GM19025 (cell line): Measurements from ENCODE around the gene COX4I1.

Experiments
- ATAC-seq: cut with Tn5 transposase; IDR thresholded peaks from one replicate; pipeline ENCODE4 v1.9.1; 2021; ENCODE audit warnings: mild to moderate bottlenecking, low read depth, moderate library complexity; ENCODE audit not compliant: unreplicated experiment

The COX4I1 gene

DNA sequence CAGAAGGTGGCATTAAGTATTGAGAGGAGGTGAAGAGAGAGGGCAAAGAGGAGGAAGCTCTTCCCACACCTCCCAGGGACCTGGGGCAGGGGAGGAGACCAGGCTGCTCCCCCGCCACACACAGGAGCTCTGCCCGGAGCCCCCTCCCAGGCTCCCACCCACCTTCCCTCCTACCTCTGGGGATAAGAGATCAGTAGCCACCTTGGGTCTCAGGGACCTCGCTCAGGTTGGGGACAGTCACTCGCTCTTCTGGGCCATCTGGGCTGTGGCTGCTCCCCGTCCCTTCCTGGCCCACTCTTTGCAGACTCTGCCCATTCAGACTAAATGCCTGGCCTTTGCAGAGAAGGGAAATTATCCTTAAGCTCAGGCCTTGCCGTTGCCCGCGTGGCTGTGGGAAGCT is 33.7 kb upstream of the COX4I1 start:
- no peak for ATAC-seq

DNA sequence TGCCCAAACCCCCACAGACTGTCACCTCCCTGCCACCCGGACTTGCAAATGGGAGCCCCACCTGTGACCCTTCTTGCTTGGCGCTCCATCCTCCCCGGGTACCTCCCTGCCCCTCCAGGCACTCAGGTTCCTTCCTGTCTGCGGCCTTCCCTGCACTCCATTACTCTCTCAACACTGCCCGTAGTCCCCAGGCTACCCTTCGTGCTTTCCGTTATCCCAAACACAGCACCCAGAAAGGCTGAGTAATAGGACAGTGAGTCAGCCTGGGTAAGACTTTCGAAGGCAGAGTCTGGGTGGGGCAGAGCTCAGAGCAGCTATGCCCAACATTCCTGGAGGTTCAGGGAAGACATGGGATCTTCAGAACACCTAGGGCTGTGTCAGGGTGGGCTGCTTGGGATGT is 32.0 kb upstream of the COX4I1 start:
- no peak for ATAC-seq

DNA sequence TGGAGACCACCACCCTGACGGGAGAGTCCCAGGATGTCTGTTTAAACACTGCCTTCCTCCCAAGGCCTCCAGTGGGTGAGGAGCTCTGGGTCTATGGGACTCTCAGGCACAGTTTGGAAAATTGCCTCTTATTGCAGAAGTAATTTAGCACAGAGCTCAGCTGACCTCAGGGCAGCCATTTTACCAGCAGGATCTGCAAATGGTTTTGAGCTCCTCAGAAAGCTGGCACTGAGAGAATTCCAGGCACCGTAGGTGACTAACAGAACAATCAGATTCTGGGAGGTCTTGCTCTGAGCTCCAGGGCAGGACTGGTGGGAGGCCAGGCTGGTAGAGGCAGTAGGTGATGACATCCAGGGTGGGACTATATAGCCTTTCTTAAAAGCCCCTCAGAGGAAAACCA is 31.3 kb upstream of the COX4I1 start:
- ATAC-seq, result no peak

DNA sequence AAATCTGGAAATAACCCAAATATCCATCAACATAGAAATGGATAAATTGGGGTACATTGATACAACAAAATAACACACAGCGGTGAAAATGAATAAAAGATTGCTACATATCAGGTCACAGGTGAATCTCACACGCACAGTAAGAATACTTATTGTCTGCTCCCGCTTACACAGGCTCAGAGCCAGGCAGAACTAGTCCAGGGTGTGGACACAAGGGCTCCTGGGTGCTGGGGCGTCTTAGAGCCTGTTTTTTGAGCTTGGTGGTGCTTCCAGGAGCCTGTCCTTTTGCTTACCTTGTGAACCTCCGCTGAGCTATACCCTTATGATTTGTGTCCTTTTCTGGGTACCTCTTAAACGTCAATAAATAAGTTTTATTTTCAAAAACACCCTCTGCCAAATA is 28.8 kb upstream of the COX4I1 start:
- no peak for ATAC-seq

DNA sequence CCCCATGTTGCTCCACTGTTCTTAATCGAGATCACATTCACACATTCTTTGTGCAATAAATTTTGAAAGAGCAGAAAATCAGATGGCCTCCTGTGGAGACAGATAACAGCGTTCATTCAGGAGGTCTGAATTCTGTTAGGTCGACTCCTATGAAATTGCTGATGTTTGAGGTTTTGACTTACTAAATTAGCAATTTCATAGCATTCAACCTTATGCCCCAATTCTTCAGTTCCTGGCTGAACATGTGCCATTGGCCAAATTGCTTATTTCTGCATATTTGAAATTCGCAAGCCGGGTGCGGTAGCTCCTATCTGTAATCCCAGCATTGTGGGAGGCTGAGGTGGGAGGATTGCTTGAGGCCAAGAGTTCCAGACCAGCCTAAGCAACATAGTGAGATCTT is 26.5 kb upstream of the COX4I1 start:
- ATAC-seq, result no peak

DNA sequence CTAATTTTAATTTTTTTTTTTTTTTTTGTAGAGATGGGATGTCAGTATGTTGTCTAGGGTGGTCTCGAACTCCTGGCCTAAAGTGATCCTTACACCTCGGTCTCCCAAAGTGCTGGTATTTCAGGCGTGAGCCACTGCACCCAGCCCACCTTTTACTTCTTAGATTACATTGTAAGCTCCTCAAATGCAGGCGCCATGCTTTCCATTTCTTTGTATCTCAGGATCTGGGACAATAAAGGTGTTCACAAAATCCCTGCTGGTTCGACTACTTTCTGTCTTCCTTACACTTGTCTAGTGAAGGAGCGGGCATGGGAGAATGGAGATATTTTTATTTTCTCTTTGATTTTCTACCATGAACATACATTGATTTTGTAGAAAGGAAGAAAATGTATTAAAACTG is 25.4 kb upstream of the COX4I1 start:
- no peak for ATAC-seq

DNA sequence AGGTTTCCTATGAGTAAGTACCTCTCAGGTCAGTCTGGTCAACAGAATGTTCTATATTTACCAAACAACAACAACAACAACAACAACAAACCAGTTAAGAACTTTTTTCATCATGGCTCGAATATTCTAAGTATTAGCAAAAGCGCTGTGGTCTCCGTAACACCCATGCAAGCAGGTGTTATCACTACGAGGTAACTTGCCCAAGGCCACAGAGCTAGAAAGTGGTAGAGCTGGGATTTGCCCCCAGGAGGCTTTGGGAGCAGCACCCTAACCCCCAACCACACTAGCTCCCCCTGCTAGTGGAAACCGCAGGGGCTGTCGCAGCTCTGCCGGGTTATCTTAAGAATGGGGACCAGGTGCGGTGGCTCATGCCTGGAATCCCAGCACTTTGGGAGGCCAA is 24.7 kb upstream of the COX4I1 start:
- no peak for ATAC-seq

DNA sequence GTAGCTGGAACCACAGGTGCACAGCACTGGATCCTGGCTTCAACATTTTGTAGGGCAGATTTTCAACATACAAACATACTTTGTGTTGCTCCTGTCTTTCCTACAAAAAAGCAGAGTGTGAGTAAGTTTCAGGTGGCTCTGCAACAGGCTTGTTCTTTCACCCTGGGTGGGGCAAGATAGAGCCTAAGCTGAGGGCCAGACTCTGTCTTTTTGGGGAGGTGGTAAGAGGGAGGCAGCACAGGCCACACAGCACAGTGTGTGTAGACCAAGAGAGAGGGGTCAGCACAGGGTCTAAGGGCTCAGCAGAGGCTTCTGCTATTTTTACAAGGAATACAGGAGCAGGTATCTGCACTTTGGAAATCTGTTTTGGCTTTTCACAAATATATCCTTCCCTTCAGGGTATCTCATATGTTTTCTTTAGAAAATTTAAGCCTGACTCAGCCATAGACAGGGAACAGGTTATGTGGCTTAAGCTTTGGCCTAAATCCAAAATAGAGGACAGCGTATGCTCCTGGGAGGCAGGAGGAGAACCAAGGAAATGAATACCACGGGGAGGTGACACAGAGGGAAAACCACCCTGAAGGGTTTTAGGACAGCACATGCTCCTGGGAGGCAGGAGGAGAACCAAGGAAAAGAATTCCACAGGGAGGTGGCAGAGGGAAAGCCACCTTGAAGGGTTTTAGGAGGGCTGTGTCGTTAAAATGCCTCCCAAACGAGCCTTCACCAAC is 21.7 kb upstream of the COX4I1 start:
- no peak for ATAC-seq

DNA sequence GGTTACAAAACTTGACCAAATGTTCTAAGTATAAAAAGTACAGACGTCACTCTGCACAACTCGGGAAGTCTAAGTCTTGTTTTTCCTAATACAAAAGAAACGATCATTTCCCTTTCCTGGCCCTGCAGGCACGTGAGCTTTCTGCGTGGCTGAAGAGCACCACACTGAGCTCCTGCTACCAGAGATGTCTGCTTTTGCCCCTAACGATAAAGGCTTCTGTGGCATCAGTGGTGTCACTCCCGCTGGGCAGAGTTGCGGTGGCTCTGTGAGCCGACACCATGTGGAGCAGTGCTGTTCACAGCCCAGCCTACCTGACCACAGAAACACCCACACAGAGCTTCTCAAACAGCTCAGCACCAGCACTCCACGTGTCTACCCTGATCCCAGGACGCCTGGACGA is 20.6 kb upstream of the COX4I1 start:
- no peak for ATAC-seq

DNA sequence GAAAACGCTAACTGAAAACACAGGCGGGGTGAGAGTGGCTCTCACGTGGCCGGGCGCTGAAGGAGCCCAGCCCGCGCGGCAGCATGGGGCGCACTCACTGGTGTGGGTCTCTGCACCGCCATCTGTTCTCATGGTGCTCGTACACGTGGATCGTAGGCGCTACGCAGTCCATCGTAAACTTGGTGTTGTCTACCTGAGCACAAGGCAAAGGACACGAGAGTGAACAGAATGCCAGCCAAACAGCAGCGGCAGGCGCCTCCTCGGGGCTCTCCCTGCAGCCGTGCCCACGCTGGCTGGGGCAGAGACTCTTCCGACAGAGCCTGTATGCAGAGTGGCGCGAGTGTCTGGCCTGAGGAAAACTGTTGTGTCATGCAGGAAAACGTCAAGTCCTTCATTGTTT is 19.2 kb upstream of the COX4I1 start:
- no peak for ATAC-seq

DNA sequence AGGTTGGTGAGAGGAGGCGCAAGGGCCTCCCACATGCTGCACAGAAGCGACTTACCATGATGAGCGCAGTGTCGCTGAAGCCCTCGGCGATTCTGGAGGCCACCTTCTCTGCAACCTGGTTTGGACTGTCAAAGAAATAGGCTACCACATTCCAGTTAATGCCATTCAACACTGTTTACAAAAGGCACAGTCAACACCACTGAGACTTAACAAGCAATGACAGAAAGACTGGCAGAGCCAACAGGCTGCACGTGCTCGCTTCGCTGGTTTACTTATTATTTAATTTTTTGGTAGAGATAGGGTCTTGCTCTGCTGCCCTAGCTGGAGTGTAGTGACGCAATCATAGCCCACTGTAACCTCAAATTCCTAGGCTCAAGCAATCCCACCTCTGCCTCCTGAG is 18.3 kb upstream of the COX4I1 start:
- no peak for ATAC-seq

DNA sequence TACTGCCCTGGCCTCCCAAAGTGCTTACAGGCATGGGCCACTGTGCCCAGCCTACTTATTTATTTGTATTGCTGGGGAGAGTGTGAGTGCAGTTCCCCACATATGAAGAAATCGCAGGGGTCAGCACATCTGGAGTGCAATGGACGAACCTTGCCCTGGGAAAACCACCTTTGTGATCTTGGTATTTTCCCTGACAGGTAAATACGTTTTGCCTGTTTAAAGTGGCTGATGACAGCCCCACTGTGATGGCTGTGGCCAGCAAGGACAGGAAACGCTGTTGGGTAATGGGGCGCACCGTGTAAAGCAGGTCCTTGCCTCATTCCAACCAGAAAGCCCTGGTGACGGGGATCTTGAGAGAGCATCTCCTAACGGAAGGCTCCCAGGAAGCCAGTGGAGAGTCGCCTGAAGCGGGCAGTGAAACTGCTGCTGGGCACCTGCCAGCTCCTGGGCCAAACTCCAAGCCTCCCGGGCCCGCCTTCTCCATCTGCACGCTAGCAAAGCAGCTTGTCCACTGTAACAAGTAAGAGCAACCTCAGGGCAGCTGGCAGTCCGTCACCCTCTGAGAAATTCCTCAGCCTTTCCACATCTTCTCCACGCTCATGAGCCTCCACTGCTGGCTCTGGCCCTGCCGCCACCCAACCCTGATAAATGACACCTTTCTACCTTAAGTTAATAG is 17.7 kb upstream of the COX4I1 start:
- no peak for ATAC-seq

DNA sequence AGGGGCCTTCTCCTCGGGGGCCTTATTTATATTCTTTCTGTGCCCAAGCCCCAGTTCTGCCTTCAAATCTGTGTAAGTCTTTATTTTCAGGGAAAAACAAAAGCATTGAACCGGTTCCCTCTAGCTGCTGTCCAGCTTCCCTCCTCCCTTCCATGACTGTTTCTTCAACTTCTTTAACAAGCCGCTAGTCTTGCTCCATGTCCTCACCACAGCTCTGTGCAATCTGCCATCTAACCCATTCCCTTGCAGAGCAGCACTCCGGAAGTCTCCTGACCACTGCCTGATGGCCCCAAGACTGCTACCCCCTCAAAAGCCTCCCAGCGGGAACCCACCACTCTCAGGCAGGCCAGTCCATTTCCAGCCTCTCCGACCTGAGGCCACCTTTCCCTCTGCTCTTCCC is 17.0 kb upstream of the COX4I1 start:
- ATAC-seq, result no peak

DNA sequence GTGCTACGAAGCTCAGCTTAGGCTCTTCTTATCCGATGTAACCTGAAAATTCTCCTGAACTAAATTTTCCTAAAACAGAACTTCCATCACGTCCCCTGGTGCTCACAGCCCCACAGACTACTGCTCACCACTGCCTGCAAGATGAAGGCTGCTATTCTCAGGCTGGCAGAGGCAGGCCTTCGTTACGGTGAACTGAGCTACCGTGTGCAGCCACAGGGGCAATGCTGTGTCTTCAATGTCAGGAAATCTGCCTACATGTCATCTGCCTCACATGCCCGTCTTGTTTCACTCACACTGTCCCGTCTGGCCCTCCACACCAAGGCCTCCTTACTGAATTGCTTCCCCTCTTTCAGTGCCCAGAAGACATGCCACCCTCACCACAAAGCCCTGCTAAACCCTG is 16.1 kb upstream of the COX4I1 start:
- ATAC-seq, result no peak

DNA sequence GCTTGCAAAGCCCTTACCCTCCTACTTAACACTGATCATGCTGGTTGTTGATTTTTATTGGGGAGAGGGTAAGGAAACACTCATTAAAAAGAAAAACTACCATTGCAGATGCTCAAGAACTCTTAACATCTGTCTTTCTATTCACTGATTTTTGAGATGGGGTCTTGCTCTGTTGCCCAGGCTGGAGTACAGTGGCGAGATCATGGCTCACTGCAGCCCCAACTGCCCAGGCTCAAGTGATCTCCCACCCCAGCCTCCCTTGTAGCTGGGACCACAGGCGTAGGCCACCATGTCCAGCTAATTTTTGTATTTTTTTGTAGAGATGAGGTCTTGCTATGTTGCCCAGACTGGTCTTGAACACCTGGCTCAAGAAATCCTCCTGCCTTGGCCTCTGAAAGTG is 14.7 kb upstream of the COX4I1 start:
- no peak for ATAC-seq

DNA sequence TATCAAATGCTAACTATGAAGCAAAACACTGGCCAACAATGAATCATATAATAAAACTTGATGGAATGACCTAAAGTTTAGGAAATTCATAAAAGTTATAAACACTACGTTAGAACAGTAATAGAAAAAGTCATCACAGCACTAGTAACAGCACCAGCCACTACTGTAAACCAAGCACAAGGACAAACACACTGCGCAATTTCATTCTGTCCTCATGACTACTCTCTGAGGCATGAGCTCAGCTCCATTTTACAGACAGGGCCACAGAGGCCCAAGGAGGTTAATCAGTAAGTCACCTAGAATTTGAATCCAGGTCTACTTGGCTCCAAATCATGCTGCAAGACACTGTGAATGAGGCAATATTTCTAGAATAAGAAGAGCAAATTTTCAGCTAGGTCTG is 13.6 kb upstream of the COX4I1 start:
- ATAC-seq, result no peak

DNA sequence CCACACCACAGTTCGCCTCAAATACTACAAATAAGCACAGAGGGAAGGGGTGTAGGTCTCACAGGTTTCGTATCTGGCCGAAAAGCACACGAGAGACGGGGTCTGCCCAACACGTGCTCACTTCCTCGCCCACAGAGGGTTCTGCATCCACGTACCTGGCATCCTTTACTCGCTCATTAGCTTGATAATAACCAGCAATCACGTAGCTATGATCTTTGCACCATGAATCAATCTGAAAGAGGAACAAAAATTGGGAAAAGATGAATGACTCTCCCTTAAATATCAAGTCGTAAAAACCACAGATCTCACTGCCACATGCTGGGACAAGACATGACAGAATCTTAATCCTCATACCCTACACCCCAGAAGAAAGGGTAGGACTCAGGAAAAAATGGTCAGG is 10.7 kb upstream of the COX4I1 start:
- ATAC-seq, result no peak

DNA sequence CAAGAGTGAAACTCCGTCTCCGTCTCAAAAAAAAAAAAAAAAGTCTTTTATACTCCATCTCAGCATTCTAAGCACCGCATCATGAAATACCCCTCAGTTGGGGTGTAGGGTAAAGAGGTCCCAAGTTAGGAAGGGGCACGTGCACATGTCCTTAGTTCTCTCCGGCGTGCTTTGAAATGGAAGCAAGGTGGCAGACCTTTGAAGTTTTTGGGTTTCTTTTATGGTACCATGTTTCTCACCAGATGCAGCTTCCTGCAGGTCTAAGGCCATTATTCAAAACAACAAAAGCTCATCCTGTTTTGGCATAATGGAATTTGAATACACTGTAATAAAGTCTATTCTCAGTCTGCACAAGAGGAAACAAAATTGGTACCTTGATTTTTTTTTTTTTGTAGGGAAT is 9.7 kb upstream of the COX4I1 start:
- no peak for ATAC-seq

DNA sequence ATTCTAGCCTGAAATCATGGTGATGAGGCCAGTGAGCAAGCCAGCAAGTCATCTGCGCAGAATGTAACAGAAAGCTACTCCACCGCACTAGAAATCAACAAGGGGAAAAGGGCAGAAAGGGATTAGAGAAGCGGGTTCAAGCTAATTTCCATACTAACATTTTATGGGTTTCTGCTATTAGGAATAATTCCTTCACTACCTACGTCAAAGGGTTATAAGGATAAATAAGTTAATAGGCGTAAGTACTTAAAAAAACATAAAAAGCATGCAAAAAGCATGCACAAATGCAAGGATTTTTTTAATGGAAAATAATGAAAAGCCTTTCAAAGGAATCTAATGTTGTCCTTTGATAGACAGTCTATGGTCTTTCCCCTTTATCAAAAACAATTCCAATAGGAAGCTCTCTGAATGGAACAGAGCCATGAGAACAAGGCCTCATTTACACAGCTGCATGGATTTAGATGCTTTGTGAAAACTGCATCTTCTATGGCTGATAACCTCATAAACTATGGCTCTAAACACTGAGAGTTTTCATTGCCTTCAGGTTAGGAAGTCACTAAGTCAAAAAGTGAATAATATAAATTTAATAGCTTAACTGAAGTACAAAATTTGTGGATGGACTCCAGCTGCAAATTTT is 5.7 kb upstream of the COX4I1 start:
- no peak for ATAC-seq

DNA sequence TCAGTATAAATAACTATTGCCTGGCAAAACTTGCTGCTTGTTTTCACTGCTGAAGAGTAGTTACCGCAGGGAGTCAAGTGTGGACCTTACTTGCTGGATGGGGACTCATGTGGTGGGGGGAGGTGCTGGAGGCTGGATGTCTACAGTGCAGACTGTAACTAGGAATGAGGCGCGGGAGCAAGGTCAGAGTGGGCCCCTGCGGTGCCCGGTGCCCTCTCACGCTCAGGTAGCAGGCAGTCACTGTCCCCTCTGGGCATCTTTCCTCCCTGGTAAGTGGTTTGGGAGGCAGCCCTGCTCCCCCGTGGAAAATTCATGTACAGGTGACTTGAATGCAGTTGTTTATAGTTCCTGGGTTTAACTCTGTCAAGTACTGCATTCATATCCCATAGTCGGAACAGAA is 4.8 kb upstream of the COX4I1 start:
- ATAC-seq, result no peak

DNA sequence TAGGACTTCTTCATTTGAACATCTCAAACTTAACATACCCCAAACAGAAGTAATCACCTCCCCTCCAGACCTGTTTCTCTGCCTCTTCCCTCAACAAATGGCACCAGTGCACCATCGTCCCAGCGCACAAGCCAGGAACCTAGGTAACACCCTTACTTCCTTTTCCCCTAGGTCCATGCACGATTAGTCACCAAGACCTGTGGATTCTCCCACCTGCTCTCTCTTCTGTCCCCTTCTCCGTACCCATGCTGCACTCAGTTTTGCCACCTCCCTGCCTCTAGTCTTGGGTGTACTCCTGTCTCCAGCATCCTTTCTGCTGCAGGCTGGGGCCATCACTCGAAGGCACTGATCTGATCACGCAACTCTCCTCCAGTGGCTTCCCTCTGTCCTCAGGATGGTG is 3.3 kb upstream of the COX4I1 start:
- ATAC-seq, result no peak

DNA sequence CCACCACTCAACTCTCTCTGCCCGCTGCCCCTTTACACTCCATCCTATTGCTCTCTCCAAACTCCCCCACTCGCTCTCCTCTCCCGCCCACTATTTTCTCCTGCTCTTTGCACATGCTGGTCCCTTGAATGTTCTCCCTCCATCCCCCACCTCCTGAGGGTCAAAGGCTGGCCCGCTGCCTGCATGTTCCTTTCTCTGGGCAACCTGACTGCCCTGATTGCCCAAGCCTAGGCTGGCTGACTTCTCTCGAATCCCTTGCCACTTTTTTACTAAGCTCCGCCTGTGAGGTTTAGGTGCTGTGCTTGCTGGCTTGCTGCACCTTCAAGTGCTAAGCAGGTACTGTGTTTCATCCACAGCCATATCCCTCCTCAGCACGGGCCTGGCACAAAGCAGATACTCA is 2.9 kb upstream of the COX4I1 start:
- no peak for ATAC-seq
